Activated CD4-positive, alpha-beta T cell treated with anti-CD3 and anti-CD28 coated beads for 4 hours (primary cell): ENCODE measurements around the gene CERS2.
A peak's percentile ranks its signal among the peaks of the same experiment; 100 is the strongest.
"Not testable (repeated sequence)": the region's sequence is repeated elsewhere in the genome, so short reads cannot be mapped to it uniquely, and the experiment has no call there.

ENCODE experiments used
- DNase-seq, 2 donors: peaks; one replicate each; pipeline ENCODE4 v3.0.0-alpha.2; 2020

Gene CERS2

DNA sequence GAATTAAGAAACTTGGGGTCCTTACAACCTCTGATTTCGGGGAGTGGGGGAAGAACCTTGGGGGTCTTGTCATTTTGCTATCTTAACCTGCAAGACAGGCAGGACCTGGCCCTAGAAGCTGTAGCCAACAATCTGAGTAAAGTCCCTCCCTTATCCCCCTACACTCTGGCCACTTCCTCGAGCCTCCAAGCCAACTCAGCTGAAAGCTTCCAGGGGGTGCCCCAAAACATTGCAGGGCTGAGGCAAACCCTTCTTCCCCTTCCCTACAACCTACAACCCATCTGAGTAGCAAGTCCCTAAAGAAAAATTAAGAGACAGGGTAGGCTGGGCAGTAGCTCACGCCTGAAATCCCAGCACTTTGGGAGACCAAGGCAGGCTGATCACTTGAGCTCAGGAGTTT lies 5.0 kb downstream of the CERS2 start:
- no peak for DNase-seq

GRCh38 chr1:150968491-150968890 lies 6.1 kb downstream of the CERS2 start:
- no peak for DNase-seq

DNA sequence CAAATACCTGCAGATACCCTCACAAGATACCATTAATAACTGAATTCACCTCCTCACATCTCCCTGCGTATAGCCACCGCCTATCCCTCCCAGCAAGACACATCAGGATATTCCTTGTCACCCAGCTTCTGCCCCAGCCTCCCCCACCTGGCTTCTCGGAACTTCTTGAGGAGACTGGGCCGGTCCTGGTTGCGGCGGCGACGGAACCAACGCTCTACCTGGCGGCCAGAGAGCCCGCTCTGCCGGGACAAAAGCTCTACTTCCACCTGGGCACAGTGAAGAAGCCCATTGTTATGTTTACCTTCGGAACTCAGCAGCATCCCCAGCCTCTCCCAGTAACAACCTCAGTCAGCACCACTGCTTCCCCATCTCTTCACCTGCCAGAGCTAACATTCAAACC lies 6.7 kb downstream of the CERS2 start:
- DNase-seq: no peak

DNA sequence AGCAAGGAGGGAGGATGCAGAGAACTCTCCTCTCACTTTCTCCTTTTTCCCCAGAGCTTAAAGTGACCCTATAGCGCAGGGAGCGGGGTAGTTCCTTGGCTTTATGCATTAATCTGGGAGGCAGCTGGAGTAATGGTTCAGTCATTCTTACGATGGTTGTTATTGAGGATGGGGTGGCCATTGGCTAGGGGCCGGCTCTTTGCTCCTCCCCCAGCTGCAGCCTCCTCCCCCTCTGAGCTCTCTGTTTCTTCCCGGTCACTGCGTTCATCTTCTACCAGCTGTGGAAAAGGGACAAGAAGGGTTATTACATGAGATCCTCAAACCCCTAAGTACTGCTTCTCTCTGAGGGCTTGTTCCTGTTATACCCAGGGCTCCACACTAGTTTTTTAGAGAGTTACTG lies 8.6 kb downstream of the CERS2 start:
- no peak for DNase-seq

DNA sequence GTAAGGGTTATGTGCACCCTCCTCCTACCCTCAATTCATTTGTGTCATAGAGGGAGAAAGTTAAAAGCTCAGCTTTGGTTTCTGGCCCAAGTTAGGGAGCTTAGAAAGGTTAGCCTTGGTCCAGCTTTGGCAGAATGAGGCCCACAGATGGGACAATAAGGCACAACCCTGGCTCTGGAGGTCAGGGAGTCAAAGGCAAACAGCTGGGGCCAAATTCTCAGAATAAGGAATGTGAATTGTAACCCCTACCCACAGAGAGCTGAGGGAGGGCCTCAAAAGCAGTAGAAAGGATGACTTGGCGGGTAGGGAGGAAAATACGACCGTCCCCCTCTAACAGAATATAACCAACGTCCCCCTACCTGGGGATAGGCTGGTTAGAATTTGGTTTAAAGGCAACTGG lies 9.0 kb downstream of the CERS2 start:
- no peak for DNase-seq

DNA sequence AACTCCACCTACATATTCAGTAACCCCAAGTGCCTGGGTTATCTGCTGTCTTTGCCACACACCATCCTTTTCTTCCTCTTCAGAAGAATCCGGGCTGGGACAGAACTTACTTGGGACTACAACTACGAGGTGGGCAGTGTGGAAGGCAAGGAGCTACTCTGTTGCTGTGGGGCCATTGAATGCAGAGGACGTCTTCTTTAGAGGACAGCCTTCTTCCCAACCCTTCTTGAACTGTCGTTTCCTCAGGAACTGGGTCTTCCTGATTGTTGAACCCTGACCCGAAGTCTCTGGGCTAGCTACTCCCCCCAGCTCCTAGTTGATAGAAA lies 10.5 kb downstream of the CERS2 start:
- DNase-seq: no peak

DNA sequence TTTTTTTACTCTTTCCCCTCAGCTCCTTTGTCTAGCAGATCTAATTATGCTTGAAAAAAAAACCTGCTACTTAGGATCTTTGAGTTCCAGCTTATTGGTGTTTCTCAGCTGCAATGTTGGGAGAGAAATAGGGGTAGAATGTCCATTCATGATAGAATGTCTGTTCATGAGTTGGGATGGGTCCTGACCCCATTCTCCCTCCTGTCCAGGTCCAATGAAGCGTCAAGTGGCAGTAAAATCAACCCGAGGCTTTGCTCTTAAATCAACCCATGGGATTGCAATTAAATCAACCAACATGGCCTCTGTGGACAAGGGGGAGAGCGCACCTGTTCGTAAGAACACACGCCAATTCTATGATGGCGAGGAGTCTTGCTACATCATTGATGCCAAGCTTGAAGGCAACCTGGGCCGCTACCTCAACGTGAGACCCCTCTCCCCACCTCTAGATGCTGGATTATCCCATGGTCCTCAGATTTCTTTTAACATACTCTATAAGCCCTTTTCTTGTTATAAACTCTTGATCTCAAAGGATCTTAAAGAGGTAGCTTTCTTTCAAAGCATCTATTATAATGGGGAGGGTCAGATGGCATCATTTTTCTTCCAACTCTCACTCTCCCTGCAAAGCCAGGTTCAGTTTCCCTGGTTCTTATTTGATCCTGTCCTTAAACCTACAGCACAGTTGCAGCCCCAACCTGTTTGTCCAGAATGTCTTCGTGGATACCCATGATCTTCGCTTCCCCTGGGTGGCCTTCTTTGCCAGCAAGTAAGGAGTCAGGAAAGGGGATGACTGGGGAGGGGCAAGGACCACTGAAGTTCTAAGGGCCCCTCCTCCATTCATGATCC lies 11.1 kb downstream of the CERS2 start:
- no peak for DNase-seq

- DNase-seq: no peak
These were observed 12.9 kb downstream of the CERS2 start for GRCh38 chr1:150961756-150962155.

- DNase-seq: no peak
These were observed 14.0 kb downstream of the CERS2 start for GRCh38 chr1:150960646-150961045.

- no peak for DNase-seq
These were observed 17.0 kb downstream of the CERS2 start for GRCh38 chr1:150957666-150958065.

GRCh38 chr1:150955280-150955679 lies 19.4 kb downstream of the CERS2 start:
- DNase-seq: no peak

DNA sequence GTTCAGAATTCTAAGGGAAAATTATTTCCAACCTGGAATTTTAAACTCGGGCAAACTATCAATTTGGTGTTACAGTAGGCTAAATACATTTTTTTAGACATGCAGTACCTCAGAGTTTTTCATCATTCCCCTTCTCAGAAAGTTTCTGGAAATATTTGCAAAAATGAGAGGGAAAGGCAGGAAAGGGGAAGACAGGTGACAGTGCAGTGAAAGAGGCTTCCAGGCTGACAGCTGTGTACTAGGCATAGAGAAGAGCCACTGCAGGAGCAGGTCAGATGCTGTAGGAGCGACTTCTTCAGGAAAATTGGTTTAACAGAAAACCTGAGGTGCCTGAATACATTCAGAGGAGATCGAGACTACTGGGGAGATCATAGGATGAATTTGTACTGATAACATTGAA lies 19.9 kb downstream of the CERS2 start:
- DNase-seq: no peak

DNA sequence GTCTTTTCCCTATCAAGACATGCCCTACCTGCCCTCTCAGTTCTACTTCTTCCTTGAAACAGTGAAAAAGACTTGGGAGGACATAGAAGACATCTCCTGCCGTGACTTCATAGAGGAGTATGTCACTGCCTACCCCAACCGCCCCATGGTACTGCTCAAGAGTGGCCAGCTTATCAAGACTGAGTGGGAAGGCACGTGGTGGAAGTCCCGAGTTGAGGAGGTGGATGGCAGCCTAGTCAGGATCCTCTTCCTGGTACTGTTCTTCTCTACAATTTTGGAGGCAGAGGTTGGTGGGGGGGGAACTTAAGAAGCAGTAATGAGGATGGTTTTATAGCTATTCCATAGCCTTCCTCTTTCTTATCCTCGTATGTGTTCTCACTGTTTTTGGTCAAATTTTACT lies 29.8 kb downstream of the CERS2 start:
- no peak for DNase-seq

GRCh38 chr1:150931773-150932172 lies 42.9 kb downstream of the CERS2 start:
- no peak for DNase-seq

DNA sequence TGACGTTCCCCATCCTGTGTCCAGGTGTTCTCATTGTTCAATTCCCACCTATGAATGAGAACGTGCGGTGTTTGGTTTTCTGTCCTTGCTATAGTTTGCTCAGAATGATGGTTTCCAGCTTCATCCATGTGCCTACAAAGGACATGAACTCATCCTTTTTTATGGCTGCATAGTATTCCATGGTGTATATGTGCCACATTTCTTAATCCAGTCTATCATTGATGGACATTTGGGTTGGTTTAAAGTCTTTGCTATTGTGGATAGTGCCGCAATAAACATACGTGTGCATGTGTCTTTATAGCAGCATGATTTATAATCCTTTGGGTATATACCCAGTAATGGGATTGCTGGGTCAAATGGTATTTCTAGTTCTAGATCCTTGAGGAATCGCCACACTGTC lies 45.9 kb downstream of the CERS2 start:
- DNase-seq: not testable (repeated sequence)

DNA sequence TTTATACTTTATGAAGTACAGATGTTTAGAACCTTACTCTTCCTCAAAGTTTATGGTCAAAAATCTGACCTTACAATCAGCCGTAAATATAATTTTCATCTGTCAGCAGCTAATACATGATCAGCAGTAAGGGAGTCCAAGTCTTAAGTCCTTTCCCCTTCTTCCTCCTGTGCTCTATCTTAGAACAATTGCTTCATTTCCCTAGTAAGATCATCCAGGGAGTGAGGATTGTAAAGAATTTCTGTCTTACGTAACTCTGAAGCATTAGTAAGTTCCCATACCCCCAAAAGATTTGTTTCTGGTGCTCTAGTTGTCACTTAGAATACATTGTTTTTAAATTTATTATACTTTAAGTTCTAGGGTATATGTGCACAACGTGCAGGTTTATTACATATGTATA lies 46.3 kb downstream of the CERS2 start:
- DNase-seq: no peak

DNA sequence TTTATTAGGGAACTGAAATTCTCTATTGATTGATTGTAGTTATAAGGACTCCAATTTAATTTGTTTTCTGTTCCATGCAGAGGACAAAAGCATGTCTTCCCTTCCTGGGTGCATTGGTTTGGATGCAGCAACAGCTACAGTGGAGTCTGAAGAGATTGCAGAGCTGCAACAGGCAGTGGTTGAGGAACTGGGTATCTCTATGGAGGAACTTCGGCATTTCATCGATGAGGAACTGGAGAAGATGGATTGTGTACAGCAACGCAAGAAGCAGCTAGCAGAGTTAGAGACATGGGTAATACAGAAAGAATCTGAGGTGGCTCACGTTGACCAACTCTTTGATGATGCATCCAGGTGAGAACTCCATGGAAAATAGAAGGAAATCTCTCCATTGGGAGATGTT lies 47.0 kb downstream of the CERS2 start:
- DNase-seq: no peak

DNA sequence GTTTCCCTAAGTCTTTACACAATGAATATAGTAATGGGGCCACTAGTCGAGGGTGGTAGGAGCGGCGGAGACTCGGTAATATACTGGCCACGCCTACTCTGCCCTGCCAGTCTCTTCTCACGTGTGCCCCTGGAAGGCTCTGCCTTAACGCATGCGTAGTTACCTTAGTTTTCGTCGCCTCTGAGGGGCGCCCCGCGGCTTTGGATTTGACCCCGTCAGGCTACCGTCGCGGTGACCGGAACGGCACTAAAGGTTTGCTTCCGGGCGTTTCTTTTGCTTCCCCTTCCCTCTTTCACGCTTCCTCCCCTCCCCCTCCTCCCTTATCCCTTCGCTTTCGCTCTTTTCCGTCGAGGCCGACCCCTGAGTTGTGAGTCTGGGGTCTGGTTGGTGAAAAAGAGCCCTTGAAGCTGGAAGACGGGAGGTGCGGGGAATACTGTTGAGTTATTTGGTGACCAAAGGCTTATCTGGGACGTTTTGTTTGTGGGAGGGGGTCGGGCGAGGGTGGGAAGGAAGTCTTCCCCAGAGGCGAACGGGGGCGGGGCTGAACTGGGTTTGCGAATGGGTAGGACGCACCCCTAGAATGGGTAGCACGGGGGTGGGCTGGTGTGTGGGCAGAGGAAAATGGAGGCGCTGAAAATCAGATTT lies 48.4 kb downstream of the CERS2 start, which contains the start of gene SETDB1:
SETDB1 (plus strand) TSS at position 267 of the 645 bp plus-strand sequence. CDS start 1,352 bp downstream, outside the sequence.
- DNase-seq: peak; percentile 90 to 91

GRCh38 chr1:150925080-150925479 lies 49.6 kb downstream of the CERS2 start:
- DNase-seq: peak in 1 of 2 donors; percentile 5

DNA sequence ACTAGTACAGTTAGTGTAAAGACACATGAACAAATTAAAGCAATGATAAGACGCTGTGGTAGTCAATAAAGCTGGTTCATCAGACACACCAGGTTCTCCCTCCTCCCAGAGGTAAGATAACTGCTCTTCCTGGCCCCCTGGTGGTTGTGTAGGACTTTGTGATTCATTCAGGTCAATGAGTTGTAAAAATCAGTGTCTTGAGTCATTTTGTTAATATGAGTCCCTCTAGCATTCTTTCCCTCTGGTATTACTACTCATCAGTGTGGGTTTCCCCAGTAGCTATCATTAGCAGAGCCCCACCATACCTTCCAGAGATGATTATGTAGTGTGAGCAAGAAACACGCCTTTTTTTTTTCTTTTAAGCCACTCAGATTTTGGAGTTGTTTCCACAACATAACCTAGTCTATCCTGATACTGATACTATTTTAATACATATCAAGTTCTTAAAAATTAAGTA lies 52.1 kb downstream of the CERS2 start:
- DNase-seq: peak; percentile 79 to 85

- DNase-seq: no peak
These were observed 57.2 kb downstream of the CERS2 start for GRCh38 chr1:150917387-150917786.
